ENCODE data around the gene TUBB. TPM values are rescaled to one million over a fixed set of nuclear protein-coding genes. Genes with fewer than 3 reads are reported as not detected.

The TUBB gene
- total and polyA plus RNA-seq, 9 of the 15 experiments (the other 6 are each of a cell fraction or from before 2014, with no cell fraction given), result 971 to 2,870 (median 1,478) TPM

DNA sequence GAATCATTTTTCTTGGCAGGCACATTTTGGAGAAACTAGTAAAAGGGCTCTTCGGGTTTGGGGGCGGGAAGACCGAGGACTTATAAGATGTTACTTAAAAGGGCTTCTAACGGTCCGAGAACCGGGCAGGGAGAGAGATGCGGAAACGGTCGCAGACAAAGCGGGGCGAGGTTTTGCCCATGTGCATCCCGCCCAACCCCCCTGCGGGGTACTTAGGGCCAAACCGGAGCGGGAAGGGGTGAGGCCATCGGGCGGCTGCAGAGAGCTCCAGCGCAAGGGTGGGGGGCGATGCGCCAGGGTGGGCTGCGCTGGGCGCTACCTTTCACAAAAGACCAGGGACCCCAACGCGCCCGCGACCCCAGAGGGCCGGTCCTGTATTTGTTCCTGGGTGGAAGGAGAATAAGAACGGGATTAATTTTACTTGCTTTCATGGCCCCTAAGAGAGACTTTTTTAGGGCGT, 616 bp downstream of the TUBB start (continued):
- TF ChIP-seq, protein P1, sequence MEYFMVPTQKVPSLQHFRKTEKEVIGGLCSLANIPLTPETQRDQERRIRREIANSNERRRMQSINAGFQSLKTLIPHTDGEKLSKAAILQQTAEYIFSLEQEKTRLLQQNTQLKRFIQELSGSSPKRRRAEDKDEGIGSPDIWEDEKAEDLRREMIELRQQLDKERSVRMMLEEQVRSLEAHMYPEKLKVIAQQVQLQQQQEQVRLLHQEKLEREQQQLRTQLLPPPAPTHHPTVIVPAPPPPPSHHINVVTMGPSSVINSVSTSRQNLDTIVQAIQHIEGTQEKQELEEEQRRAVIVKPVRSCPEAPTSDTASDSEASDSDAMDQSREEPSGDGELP (CRISPR knock-in tag; IDR thresholded peaks at IDR 0.05; ENCODE audit: borderline replicate concordance), result no peak; the same call in 1 of the 2 replicates
- no peak for TF ChIP-seq ZFP91 (CRISPR knock-in tag; IDR thresholded peaks at IDR 0.05)
- TF ChIP-seq, protein P2, sequence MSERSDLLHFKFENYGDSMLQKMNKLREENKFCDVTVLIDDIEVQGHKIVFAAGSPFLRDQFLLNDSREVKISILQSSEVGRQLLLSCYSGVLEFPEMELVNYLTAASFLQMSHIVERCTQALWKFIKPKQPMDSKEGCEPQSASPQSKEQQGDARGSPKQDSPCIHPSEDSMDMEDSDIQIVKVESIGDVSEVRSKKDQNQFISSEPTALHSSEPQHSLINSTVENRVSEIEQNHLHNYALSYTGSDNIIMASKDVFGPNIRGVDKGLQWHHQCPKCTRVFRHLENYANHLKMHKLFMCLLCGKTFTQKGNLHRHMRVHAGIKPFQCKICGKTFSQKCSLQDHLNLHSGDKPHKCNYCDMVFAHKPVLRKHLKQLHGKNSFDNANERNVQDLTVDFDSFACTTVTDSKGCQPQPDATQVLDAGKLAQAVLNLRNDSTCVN (CRISPR knock-in tag; IDR thresholded peaks at IDR 0.05), result peak; percentile 79; the same call in 1 of the 2 replicates
- no peak for TF ChIP-seq CBX8 (IDR thresholded peaks at IDR 0.05; ENCODE audit: borderline replicate concordance, extremely low read depth, low read depth, low read length, poor library complexity, severe bottlenecking)
- TF ChIP-seq, protein P3, sequence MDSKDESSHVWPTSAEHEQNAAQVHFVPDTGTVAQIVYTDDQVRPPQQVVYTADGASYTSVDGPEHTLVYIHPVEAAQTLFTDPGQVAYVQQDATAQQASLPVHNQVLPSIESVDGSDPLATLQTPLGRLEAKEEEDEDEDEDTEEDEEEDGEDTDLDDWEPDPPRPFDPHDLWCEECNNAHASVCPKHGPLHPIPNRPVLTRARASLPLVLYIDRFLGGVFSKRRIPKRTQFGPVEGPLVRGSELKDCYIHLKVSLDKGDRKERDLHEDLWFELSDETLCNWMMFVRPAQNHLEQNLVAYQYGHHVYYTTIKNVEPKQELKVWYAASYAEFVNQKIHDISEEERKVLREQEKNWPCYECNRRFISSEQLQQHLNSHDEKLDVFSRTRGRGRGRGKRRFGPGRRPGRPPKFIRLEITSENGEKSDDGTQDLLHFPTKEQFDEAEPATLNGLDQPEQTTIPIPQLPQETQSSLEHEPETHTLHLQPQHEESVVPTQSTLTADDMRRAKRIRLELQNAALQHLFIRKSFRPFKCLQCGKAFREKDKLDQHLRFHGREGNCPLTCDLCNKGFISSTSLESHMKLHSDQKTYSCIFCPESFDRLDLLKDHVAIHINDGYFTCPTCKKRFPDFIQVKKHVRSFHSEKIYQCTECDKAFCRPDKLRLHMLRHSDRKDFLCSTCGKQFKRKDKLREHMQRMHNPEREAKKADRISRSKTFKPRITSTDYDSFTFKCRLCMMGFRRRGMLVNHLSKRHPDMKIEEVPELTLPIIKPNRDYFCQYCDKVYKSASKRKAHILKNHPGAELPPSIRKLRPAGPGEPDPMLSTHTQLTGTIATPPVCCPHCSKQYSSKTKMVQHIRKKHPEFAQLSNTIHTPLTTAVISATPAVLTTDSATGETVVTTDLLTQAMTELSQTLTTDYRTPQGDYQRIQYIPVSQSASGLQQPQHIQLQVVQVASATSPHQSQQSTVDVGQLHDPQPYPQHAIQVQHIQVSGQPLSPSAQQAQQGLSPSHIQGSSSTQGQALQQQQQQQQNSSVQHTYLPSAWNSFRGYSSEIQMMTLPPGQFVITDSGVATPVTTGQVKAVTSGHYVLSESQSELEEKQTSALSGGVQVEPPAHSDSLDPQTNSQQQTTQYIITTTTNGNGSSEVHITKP (IDR thresholded peaks at IDR 0.05; ENCODE audit: partially characterized antibody), result peak; percentile 23
- TF ChIP-seq ZFP1 (CRISPR knock-in tag; IDR thresholded peaks at IDR 0.05), result peak; percentile 47; the same call in 1 of the 2 replicates
- TF ChIP-seq MEF2A (IDR thresholded peaks at IDR 0.05; ENCODE audit: control insufficient read depth, low read depth, low read length), result 0 out of 2 replicates have a peak, but pooled peaks have one; percentile 3
- TF ChIP-seq MAZ (CRISPR knock-in tag; conservative IDR thresholded peaks at IDR 0.05 in 1 of 2, IDR thresholded peaks at IDR 0.05 in 1 of 2), result no peak
- peak; percentile 67; the same call in 1 of the 2 replicates for TF ChIP-seq ZNF695 (CRISPR knock-in tag; IDR thresholded peaks at IDR 0.05)
- TF ChIP-seq HOMEZ (CRISPR knock-in tag; IDR thresholded peaks at IDR 0.05), result no peak
- TF ChIP-seq BACH1 (tag; IDR thresholded peaks at IDR 0.05), result no peak
- TF ChIP-seq BCL6 (CRISPR knock-in tag; IDR thresholded peaks at IDR 0.05), result no peak
- 0 out of 2 replicates have a peak, but pooled peaks have one; percentile 58 for TF ChIP-seq FOXJ2 (tag; IDR thresholded peaks at IDR 0.05)
- TF ChIP-seq CTCFL (IDR thresholded peaks at IDR 0.05; ENCODE audit: borderline replicate concordance, insufficient read depth, low read depth, low read length, poor library complexity, severe bottlenecking), result no peak
- no peak for TF ChIP-seq ATF7 (IDR thresholded peaks at IDR 0.05)

Data from K562 (cell line).